Daoy (cell line): ENCODE data around the gene JUNB. TPM values are rescaled to one million over a fixed set of nuclear protein-coding genes. Genes with fewer than 3 reads are reported as not detected.

Experiments used
- DNase-seq: peaks from one replicate; pipeline ENCODE4 v3.0.0-alpha.2; 2015; ENCODE audit warnings: low read depth
- total RNA-seq: library from RNA; depleted of rRNA; stranded (reverse); fragments of >200 nt; shearing (Covaris generic); gene quantifications from 2 replicates; pipeline ENCODE4 v1.2.3, GENCODE V29; 2014; rRNA removed

JUNB gene
- 61.6 and 66.6 TPM in 2 replicates for total RNA-seq

DNA sequence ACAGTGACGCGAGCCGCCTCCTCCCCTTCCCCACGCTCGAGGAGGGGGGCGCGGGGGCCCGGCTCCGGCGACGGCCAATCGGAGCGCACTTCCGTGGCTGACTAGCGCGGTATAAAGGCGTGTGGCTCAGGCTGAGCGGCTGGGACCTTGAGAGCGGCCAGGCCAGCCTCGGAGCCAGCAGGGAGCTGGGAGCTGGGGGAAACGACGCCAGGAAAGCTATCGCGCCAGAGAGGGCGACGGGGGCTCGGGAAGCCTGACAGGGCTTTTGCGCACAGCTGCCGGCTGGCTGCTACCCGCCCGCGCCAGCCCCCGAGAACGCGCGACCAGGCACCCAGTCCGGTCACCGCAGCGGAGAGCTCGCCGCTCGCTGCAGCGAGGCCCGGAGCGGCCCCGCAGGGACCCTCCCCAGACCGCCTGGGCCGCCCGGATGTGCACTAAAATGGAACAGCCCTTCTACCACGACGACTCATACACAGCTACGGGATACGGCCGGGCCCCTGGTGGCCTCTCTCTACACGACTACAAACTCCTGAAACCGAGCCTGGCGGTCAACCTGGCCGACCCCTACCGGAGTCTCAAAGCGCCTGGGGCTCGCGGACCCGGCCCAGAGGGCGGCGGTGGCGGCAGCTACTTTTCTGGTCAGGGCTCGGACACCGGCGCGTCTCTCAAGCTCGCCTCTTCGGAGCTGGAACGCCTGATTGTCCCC lies at the start of gene JUNB:
Gene JUNB (plus strand): TSS at position 142 of the 706 bp plus-strand sequence. CDS start 286 bp downstream, at position 428.
- DNase-seq = peak; percentile 99

DNA sequence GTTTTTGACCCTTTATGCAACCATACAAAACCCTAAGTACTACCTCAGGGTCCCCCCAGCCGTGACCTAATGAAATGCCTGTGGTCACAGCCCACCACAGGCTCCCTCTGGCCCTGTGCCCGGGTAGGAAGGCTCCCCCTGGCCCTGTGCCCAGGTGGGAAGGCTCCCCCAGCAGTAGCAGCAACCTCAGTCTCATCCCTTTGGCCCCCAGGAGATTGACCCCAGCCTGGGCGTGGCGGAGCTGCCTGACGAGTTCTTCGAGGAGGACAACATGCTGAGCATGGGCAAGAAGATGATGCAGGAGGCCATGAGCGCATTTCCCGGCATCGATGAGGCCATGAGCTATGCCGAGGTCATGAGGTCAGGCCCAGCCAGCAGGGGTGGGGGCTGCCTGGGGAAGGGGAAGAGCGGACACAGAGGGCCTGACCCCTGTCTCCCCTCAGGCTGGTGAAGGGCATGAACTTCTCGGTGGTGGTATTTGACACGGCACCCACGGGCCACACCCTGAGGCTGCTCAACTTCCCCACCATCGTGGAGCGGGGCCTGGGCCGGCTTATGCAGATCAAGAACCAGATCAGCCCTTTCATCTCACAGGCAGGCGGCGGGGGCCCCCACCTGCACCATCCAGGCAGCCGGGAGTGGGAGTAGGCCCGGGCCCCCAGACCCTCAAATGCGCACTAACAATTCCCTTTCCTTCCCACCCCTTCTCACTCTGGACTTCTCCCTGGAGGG lies 46.0 kb upstream of the JUNB start:
- peak; percentile 81 for DNase-seq

DNA sequence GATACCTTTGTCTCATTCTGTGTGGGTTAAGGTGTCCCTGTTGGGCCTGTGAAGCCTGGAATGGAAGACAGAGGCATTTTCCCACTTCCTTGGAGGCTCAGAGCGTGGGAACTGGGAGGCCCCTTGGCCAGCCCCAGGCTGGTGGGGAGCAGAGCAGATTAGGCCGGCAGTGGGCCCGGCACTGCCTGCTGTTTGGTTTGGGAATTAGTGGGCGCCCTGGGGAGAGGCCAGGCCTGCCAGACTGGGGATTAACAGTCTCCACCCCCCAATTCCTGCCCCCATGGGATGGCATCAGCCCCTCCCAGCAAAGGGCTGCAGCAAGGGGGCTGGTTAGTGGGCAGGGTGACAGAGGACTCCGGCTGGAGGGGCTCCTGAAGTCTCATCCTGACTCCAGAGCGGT lies 42.8 kb upstream of the JUNB start:
- DNase-seq = no peak

DNA sequence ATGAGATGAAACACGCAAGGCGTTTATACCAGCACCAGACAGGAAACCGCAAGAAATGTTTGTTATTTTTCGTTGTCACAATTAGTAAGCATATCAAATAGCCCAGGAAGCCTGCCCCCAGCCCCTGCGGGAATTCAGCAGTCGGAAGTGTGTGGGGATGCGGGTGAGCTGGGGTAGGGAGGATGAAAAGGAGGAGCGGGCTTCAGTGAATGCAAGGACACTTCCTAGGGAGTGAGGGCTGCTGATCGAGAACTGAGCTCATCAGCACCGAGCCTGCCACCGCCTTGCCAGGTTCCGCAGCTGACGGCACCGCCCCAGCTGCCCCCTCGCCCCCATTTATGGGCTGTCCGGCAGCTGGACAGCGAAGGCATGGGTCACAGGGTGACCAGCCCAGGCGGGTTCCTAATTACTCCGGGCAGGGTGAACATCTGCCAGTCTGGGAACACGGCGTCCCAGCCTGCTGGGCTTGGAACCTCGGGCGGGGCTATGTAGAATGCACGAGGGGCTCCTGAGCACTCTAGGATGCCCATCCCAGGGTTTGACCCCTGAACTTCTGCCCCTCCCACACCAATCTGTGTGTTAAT lies 41.3 kb upstream of the JUNB start:
- DNase-seq = peak; percentile 68

DNA sequence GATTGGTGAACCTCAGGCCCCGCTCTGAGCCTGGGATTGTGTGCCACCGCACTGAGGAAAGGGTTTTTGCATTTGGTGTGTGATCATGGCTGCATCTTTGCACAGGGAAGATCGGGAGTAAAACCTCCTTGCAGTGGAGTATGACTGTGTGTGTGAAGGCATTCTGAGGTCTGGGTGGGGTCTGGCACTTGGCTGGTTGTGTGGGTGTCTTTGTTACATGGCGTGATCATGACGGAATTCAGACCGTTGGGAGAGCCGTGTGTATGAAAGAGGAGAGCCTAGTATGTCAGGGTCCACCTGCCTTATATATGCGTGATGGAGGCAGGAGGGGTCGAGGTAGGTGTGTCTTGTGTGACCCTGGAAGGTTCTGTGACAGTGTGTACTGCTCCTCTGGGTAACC lies 40.4 kb upstream of the JUNB start:
- DNase-seq = peak; percentile 42

DNA sequence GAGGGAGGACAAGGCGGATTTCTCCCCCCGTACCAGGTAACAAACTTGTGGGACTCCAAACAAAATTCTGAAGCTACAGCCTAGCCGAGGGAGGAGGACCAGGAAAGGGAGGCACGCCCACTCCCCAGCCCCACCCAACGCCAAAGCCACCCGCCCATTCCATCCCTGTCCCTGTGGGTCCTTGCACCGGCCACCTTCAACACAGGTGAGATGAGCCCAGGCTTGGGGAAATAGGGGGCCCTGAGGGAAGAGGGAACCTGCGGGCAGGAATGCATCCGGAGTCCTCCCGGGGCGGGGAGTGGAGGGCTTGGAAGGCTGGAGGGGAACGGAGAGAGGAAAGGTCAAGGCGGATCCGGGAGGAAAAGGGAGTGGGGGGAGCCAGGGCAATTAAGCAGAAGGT lies 39.7 kb upstream of the JUNB start, which contains the start of gene BEST2:
Gene BEST2 (plus strand): TSS at position 157 of the 400 bp plus-strand sequence. CDS start 802 bp downstream, outside the sequence.
- no peak for DNase-seq

DNA sequence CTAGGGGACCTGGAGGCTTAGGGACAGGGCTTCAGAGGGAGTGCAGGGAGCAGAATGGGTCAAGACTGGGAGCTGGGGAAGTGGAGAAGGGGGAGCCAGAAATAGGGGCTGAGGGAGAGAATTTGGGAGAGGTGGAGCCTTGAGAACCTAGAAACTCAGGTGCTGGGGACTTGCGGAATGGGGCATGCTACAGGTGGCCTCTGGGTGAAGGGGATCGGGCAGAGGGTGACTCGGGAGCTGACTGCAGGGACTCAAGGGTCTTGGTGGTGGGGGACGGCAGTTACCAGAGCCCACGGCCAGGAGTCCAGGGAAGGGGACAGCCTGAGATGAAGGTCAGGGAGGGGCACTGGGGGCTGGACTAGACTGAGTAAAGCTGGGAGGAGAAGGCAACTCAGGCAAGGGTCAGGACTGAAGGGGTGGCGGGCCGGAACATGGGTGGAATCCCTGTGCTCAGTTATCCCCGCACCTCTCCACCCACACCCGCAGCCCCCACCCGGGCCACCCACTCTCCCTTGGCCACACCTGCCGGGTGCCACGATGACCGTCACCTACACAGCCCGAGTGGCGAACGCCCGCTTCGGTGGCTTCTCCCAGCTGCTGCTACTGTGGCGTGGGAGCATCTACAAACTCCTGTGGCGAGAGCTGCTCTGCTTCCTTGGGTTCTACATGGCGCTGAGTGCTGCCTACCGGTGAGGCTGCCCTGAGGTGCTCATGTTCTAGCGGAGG lies 39.1 kb upstream of the JUNB start:
- no peak for DNase-seq

DNA sequence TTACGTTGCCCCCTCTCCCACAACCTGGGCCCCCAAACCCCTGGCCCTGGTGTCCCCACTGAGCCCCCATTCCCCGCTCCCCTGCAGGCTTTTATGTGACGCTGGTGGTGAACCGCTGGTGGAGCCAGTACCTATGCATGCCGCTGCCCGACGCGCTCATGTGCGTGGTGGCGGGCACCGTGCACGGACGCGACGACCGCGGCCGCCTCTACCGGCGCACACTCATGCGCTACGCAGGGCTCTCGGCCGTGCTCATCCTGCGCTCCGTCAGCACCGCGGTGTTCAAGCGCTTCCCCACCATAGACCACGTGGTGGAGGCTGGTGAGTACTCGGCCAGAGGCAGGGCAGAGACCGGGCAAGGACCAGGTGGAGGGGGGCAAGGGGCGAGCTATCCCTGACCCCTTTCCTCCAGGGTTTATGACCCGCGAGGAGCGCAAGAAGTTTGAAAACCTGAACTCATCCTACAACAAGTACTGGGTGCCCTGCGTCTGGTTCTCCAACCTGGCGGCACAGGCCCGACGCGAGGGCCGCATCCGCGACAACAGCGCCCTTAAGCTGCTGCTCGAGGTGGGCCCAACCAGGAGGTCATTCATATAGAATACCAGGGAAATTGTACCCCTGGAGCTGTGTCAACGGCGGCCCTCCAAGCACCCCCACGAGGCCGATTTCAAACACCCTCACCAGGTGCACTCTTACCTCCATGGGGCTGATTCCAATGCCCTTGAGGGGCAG lies 36.7 kb upstream of the JUNB start:
- no peak for DNase-seq

DNA sequence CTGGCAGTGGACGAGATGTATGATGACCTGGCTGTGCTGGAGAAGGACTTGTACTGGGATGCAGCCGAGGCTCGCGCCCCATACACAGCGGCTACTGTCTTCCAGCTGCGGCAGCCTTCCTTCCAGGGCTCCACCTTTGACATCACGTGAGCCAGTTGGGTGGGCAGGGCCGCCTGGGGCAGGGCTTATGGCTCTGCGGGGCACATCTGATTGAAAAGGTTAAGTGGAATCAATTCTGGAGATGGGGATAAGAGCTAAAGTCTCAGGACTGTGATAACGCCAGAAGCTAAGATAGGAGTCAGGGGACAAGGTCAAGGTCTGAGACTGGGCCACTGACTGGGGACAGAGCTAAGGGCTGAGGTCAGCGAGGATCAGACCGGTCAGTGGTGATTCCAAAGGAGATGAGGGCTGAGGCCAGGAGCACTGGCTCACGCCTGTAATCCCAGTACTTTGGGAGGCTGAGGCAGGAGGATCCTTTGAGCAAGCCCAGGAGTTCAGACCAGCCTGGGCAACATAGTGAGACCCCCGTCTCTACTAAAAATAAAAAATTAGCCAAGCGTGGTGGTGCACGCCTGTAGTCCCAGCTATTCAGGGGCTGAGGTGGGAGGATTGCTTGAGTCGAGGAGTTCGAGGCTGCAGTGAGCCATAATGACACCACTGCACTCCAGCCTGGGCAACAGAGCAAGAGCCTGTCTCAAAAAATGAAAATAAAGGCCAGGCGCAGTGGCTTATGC lies 35.0 kb upstream of the JUNB start:
- DNase-seq = no peak

DNA sequence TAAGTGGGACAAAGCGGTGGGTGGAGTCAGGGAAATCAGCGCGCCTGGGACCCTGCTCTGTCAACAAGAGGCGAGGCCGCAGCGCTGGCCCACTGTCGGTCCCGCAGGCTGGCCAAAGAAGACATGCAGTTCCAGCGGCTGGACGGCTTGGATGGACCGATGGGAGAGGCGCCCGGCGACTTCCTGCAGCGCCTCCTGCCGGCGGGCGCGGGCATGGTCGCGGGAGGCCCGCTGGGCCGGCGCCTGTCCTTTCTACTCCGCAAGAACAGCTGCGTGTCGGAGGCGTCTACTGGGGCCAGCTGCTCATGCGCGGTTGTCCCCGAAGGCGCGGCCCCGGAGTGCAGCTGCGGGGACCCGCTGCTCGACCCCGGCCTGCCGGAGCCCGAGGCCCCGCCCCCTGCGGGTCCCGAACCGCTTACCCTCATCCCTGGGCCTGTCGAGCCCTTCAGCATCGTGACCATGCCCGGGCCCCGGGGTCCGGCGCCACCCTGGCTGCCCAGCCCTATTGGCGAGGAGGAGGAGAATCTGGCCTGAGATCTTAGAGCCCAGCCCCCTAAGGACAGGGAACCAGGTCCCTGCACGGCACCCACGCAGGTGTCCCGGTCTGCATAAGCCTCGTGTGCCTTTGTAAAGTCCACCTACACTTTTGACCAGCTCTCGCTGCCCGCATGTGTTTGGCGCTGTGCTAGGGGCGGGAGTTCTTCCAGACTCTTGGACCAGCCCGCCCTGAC lies 33.6 kb upstream of the JUNB start:
- peak; percentile 72 for DNase-seq

DNA sequence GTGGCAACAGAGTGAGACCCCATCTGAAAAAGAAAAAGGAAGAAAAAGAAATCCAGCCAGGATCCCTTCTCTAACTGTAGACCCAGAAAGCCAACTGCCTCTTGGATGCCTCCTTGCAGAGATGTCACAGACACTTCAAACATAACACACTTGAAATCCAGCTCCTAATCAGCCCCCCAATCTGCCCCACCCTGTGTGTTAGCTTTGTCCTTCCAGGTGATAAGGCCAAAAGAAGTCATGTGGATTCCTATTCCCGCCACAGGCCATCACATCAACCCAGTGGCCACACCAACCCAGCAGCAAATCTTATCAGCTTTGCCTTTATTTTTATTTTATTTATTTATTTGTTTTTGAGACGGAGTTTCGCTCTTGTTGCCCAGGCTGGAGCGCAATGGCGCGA lies 31.6 kb upstream of the JUNB start:
- DNase-seq = no peak

DNA sequence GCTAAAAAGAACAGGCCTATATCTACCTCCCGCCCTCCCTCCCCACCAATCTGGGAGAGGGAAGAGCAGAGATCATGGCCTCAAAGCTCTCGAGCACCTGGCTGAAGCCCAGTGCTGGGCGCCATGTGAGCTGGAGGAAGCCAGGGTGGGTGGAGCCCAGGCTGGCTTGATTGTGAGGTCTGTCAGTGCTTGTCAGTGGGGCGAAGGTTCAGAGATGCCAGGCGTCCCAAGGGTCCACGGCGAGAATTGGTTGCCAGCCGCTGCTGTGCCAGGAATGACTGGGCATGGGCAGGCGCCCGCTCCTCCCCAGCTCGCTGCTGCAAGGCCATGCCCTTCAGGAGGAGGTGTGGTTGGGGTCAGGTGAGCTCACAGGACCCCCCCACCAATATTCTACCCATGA lies 28.2 kb upstream of the JUNB start:
- DNase-seq = no peak

DNA sequence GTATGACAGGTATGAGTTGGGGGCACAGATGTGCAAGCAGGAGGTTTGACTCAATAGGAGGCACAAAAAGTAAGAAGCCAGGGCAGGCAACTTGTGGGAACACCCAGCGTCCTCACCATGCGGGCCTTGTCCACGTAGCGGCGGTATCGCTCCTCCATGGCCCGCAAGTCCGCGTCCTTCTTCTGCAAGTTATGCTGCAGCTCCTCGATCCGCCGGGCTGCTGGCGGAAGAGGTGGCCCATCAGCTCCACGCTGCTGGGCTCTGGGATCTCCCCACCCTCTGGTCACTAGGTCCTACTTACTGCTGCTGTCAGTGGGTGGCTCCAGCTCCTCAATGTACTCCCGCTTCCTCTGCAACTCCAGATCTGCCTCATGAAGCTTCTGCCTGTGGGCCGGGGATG lies 26.6 kb upstream of the JUNB start:
- no peak for DNase-seq

DNA sequence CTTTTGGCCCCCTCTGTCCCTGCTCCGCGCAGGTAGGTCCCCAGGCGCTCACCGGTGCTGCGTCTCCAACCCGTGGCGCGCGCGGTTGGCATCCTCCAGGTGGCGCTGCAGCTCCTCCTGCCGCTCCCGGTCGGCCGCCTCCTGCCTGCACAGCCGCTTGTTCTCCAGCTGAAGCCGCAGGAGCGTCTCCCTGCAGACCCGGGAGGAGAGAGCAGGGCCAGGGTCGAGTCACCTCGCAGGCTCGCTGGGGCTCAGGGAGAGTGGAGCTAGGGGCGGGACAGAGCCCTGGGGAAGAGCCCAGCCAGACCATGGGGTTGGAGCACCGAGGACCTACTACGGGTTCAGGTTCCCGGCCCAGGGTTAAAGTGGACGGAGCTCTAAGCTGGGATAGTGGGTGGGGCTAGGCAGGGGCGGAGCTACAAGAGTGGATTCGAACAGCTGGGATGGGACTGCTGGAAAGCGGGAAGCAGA lies 25.2 kb upstream of the JUNB start:
- peak; percentile 92 for DNase-seq

DNA sequence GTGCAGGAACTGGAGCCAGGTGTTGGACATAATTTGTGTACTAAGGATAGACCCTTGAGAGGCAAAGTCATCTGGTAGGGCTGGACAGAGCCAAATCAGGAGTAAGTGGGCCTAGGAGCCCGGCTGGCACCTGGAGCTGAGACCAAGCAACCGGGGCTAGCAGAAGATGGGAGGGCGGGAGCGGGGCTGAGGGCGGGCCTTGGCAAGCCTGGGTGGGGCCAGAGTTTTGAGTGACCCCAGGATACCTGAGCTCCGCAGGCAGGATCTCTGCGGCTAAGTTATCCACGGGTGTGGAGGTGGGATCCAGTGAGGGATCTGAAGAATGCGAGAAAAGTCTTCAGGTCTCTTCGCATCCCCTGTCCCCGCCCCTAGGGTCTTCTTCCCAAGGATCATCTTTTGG lies 24.1 kb upstream of the JUNB start:
- no peak for DNase-seq

DNA sequence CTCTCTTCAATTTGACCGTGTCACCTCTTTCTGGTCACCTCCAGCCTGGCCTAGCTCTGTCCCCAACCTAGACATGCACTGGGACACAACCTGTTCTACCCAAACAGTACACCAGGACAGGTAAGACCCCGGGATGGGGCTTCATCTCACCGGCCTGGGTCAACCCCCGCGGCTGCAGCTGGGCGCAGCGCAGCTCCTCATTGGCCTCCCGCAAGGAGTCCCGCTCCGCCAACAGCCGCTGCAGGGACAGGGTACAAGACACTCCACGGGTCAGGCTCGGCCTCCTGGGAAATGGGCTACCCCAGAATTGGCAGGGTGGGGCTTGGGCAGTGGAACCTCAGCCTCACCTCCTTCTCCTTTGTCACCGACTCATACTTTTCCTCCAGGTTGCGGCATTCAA lies 23.6 kb upstream of the JUNB start:
- DNase-seq = no peak

DNA sequence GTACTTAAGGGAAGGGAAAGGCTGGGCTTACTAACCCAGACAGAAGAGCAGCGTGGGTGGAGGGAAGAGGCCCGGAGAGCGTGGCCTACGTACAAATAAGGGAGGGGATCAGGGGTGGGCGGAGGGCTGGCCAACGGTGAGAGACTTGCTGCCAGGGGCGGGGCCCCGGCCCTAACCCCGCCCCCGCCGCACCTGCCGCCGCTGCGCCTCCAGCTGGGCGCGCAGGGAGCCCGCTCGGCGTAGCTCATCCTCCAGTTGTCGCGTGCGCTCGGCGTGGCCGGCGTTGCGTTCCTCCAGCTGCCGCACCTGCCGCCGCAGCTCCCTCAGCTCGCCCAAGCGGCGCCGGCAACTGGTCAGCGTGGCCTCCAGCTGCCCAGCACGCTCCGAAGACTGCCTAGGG lies 21.6 kb upstream of the JUNB start:
- DNase-seq = no peak

DNA sequence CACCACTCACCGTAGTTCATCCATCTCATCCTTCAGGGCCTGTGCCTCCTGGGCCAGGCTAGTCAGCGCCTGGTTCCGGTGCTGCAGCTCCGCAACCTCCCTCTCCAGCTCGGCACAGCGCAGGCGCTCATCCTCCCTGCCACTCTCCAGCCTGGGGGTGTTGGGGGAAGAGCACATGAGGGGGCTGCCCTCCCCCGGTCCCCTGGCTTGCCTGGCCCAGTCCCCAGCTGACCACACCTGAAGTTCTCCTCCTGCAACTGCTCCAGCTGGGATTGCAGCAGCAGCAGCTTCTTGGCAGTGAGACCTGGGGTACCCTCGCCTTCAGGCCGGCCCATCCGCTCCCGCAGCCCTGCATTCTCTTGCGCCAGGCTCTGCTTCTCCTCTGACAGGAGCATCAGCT lies 20.4 kb upstream of the JUNB start:
- no peak for DNase-seq

DNA sequence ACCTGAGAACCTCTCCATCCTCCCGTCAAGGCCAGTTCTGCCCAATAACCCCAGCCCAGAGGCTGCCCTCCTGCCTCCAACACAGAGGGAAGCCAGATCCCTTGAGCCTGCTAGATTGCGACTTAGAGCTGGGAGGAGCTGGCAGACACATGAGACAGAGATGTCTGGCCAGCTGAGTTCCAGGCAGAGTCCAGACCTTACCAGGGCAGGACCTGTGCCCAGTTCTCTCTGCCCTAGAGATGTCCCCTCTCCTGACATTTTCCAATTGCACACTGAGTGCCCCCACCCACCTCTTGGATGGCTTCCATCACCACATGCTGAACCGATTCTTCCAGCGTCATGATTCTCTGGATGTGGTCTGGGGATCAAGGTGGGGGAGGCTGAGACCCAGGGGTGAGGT lies 19.0 kb upstream of the JUNB start:
- DNase-seq = no peak

DNA sequence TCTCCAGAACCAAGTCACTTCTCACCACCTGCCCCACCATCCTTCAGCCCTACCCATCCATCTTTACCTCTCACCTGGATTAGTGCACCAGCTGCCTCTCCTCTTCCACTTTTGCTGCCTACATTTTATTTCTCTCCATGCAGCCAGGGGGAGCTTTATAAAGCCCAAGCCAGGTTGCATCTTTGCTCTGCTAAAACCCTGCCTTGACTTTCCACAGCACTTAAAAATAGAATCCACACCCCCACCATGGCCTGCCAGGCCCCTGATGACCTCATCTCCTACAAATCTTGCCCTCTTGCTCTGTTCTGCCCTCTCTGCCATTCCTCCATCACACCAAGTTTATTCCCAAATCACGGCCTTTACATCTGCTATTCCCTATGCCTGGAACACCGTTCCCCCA lies 17.7 kb upstream of the JUNB start:
- no peak for DNase-seq
